ENCODE data around the gene BHLHE41.
A peak's percentile ranks its signal among the peaks of the same experiment; 100 is the strongest.

The BHLHE41 gene

GRCh38 chr12:26100666-26101349, 24.0 kb downstream of the BHLHE41 start:
- no peak for ATAC-seq
- TF ChIP-seq RARB (CRISPR knock-in tag; IDR thresholded peaks at IDR 0.05) (no peak), ZNF70 (CRISPR knock-in tag; IDR thresholded peaks at IDR 0.05) (no peak), TOX (CRISPR knock-in tag; IDR thresholded peaks at IDR 0.05; ENCODE audit: borderline replicate concordance) (no peak), ZFP3 (CRISPR knock-in tag; IDR thresholded peaks at IDR 0.05) (no peak), ZNF8 (CRISPR knock-in tag; IDR thresholded peaks at IDR 0.05) (no peak), OSR1 (CRISPR knock-in tag; IDR thresholded peaks at IDR 0.05) (no peak), ZNF565 (CRISPR knock-in tag; conservative IDR thresholded peaks at IDR 0.05; ENCODE audit: low read depth) (no peak), ZFP30 (CRISPR knock-in tag; IDR thresholded peaks at IDR 0.05) (no peak), ESRRG (CRISPR knock-in tag; IDR thresholded peaks at IDR 0.05) (no peak), SNAI2 (CRISPR knock-in tag; IDR thresholded peaks at IDR 0.05) (no peak)
- TF ChIP-seq, protein P1, sequence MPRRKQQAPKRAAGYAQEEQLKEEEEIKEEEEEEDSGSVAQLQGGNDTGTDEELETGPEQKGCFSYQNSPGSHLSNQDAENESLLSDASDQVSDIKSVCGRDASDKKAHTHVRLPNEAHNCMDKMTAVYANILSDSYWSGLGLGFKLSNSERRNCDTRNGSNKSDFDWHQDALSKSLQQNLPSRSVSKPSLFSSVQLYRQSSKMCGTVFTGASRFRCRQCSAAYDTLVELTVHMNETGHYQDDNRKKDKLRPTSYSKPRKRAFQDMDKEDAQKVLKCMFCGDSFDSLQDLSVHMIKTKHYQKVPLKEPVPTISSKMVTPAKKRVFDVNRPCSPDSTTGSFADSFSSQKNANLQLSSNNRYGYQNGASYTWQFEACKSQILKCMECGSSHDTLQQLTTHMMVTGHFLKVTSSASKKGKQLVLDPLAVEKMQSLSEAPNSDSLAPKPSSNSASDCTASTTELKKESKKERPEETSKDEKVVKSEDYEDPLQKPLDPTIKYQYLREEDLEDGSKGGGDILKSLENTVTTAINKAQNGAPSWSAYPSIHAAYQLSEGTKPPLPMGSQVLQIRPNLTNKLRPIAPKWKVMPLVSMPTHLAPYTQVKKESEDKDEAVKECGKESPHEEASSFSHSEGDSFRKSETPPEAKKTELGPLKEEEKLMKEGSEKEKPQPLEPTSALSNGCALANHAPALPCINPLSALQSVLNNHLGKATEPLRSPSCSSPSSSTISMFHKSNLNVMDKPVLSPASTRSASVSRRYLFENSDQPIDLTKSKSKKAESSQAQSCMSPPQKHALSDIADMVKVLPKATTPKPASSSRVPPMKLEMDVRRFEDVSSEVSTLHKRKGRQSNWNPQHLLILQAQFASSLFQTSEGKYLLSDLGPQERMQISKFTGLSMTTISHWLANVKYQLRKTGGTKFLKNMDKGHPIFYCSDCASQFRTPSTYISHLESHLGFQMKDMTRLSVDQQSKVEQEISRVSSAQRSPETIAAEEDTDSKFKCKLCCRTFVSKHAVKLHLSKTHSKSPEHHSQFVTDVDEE (CRISPR knock-in tag; IDR thresholded peaks at IDR 0.05) = no peak
- TF ChIP-seq, protein P2, sequence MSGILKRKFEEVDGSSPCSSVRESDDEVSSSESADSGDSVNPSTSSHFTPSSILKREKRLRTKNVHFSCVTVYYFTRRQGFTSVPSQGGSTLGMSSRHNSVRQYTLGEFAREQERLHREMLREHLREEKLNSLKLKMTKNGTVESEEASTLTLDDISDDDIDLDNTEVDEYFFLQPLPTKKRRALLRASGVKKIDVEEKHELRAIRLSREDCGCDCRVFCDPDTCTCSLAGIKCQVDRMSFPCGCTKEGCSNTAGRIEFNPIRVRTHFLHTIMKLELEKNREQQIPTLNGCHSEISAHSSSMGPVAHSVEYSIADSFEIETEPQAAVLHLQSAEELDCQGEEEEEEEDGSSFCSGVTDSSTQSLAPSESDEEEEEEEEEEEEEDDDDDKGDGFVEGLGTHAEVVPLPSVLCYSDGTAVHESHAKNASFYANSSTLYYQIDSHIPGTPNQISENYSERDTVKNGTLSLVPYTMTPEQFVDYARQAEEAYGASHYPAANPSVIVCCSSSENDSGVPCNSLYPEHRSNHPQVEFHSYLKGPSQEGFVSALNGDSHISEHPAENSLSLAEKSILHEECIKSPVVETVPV (CRISPR knock-in tag; IDR thresholded peaks at IDR 0.05) = no peak
- TF ChIP-seq, protein P3, sequence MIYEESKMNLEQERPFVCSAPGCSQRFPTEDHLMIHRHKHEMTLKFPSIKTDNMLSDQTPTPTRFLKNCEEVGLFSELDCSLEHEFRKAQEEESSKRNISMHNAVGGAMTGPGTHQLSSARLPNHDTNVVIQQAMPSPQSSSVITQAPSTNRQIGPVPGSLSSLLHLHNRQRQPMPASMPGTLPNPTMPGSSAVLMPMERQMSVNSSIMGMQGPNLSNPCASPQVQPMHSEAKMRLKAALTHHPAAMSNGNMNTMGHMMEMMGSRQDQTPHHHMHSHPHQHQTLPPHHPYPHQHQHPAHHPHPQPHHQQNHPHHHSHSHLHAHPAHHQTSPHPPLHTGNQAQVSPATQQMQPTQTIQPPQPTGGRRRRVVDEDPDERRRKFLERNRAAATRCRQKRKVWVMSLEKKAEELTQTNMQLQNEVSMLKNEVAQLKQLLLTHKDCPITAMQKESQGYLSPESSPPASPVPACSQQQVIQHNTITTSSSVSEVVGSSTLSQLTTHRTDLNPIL (CRISPR knock-in tag; IDR thresholded peaks at IDR 0.05; ENCODE audit: low read depth) = no peak

DNA sequence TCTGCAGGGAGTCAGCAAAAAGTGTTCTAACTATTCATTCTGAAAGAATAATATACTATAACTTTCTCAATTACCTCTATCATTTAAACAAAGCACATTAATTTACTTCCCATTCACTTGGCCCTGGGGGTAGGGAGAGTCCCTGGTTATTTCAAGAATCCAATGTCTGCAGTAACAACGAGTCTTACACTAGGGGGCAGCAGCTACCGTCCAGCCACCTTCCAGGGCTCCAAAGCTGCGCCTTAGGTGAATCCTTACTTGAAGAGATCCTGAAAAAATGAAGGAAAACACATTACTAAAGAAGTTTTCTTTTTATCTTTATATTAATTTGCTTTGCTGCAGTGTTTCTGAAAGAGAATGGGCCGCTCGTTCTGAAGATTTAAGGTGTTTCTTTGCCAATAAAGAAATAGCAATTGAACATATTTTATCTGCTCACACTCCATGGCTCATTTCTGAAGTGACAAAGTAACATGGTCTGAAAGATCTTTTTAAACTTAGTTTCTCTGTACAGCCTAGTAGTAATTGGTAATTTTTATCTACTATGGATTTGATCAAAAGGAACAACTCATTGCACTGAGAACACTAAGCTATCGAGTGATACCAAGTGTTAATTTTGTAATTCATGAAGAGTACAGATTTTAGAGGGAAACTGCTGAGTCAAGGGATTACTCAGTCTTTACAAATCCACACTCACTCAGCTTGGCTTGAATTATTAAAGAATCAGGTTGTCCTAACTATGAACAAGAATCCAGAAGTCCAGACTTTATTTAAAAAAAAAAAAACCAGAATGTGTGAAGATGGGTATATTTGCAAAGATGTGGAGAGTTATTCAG, 27.6 kb downstream of the BHLHE41 start:
- peak; percentile 99 for ATAC-seq
- TF ChIP-seq SNAI2 (CRISPR knock-in tag; IDR thresholded peaks at IDR 0.05) (no peak), TOX (CRISPR knock-in tag; IDR thresholded peaks at IDR 0.05; ENCODE audit: borderline replicate concordance) (no peak), CSDC2 (CRISPR knock-in tag; IDR thresholded peaks at IDR 0.05) (no peak), OSR1 (CRISPR knock-in tag; IDR thresholded peaks at IDR 0.05) (no peak), ZNF565 (CRISPR knock-in tag; conservative IDR thresholded peaks at IDR 0.05; ENCODE audit: low read depth) (no peak), PATZ1 (CRISPR knock-in tag; IDR thresholded peaks at IDR 0.05; ENCODE audit: borderline replicate concordance) (no peak), ARNTL (CRISPR knock-in tag; IDR thresholded peaks at IDR 0.05; ENCODE audit: borderline replicate concordance, low read depth) (no peak), RARB (CRISPR knock-in tag; IDR thresholded peaks at IDR 0.05) (no peak), PPARA (CRISPR knock-in tag; IDR thresholded peaks at IDR 0.05; ENCODE audit: borderline replicate concordance) (no peak), ZFP3 (CRISPR knock-in tag; IDR thresholded peaks at IDR 0.05) (no peak), ZC3H10 (CRISPR knock-in tag; IDR thresholded peaks at IDR 0.05) (no peak), ZFP30 (CRISPR knock-in tag; IDR thresholded peaks at IDR 0.05) (no peak), ISL1 (CRISPR knock-in tag; IDR thresholded peaks at IDR 0.05) (no peak), TCF4 (CRISPR knock-in tag; IDR thresholded peaks at IDR 0.05; ENCODE audit: borderline replicate concordance) (no peak), POU6F1 (CRISPR knock-in tag; IDR thresholded peaks at IDR 0.05; ENCODE audit: borderline replicate concordance, low read depth) (no peak), GLIS3 (CRISPR knock-in tag; IDR thresholded peaks at IDR 0.05) (no peak)
- TF ChIP-seq, protein P3 (CRISPR knock-in tag; IDR thresholded peaks at IDR 0.05; ENCODE audit: low read depth) = no peak
- TF ChIP-seq, protein P1 (CRISPR knock-in tag; IDR thresholded peaks at IDR 0.05) = no peak
- TF ChIP-seq, protein P2 (CRISPR knock-in tag; IDR thresholded peaks at IDR 0.05) = no peak

Data from SK-N-SH treated with all-trans-retinoic acid at 6 μM for 48 hours (cell line).